ENCODE results near the gene SRL. TPM values are rescaled to one million over a fixed set of nuclear protein-coding genes. Genes with fewer than 3 reads are reported as not detected.

SRL gene
- total RNA-seq, 1 experiment from 2014 or later = 0.11 TPM

GRCh38 chr16:4200781-4201137 is 41.1 kb downstream of the SRL start (continued):
- no peak for TF ChIP-seq NR3C1 (CRISPR knock-in tag; conservative IDR thresholded peaks at IDR 0.05; ENCODE audit: low read depth)
- no peak for TF ChIP-seq AR (CRISPR knock-in tag; IDR thresholded peaks at IDR 0.05)

- Mint-ChIP-seq H3K4me1 (peaks cover 2% of the 10 kb centered on the region; the same call in 1 of the 2 replicates), H3K27me3 (ENCODE audit: low read depth) (no peaks in the 10 kb centered on the region), H3K9me3 (no peaks in the 10 kb centered on the region), H3K27ac (no peak overlapping the region), H3K4me3 (no peak overlapping the region), H3K36me3 (no peaks in the 10 kb centered on the region)
- no peak for TF ChIP-seq ZNF263 (CRISPR knock-in tag; IDR thresholded peaks at IDR 0.05; ENCODE audit: low read depth)
- no peak for TF ChIP-seq ZBTB21 (CRISPR knock-in tag; IDR thresholded peaks at IDR 0.05; ENCODE audit: borderline replicate concordance)
- TF ChIP-seq NFYB (CRISPR knock-in tag; conservative IDR thresholded peaks at IDR 0.05; ENCODE audit: low read depth) = no peak
- no peak for TF ChIP-seq FOXJ3 (CRISPR knock-in tag; IDR thresholded peaks at IDR 0.05; ENCODE audit: borderline replicate concordance)
- TF ChIP-seq MAX (CRISPR knock-in tag; IDR thresholded peaks at IDR 0.05) = no peak
- TF ChIP-seq ZNF219 (CRISPR knock-in tag; IDR thresholded peaks at IDR 0.05; ENCODE audit: borderline replicate concordance) = no peak
- TF ChIP-seq PRRX2 (CRISPR knock-in tag; IDR thresholded peaks at IDR 0.05) = no peak
- TF ChIP-seq ZNF532 (CRISPR knock-in tag; IDR thresholded peaks at IDR 0.05; ENCODE audit: borderline replicate concordance) = no peak
- TF ChIP-seq FOXP4 (CRISPR knock-in tag; IDR thresholded peaks at IDR 0.05) = no peak
- no peak for TF ChIP-seq CTCF (IDR thresholded peaks at IDR 0.05)
- TF ChIP-seq IRF2 (CRISPR knock-in tag; IDR thresholded peaks at IDR 0.05; ENCODE audit: borderline replicate concordance, low read depth) = no peak
- no peak for TF ChIP-seq SMAD4 (CRISPR knock-in tag; IDR thresholded peaks at IDR 0.05)
- TF ChIP-seq ELF4 (CRISPR knock-in tag; IDR thresholded peaks at IDR 0.05; ENCODE audit: low read depth) = no peak
- no peak for TF ChIP-seq ZNF396 (CRISPR knock-in tag; IDR thresholded peaks at IDR 0.05; ENCODE audit: borderline replicate concordance)
- no peak for TF ChIP-seq TCF7 (CRISPR knock-in tag; IDR thresholded peaks at IDR 0.05; ENCODE audit: low read depth)
- TF ChIP-seq FOXK1 (CRISPR knock-in tag; IDR thresholded peaks at IDR 0.05) = no peak
- no peak for TF ChIP-seq HMGXB4 (CRISPR knock-in tag; IDR thresholded peaks at IDR 0.05)
- TF ChIP-seq NR1H2 (CRISPR knock-in tag; IDR thresholded peaks at IDR 0.05) = no peak
- CTCF ChIA-PET = interaction anchor here (0.5 to 1.5 kb wide), 14 partner anchors 9 to 203 kb away, joined by 3 to 28 read pairs (median 3); no protein-coding TSS in a partner anchor
- POLR2A ChIA-PET = interaction anchor here (0.5 to 1.5 kb wide), 3 partner anchors 98 to 178 kb away, joined by 4 read pairs; no protein-coding TSS in a partner anchor
- ATAC-seq = peak; percentile 80
- DNase-seq (ENCODE audit: low spot score) = peak; percentile 74
These were observed 41.7 kb downstream of the SRL start for GRCh38 chr16:4200000-4200780.
